Mucosa of descending colon (tissue), 3 donors: Measurements from ENCODE around the gene SGMS1. TPM values are rescaled to one million over a fixed set of nuclear protein-coding genes. Genes with fewer than 3 reads are reported as not detected.

Source experiments
- ATAC-seq: fragments of 200-7000 bp; cut with Tn5 transposase; one replicate; pipeline ENCODE4 v1.9.1; 2020; ENCODE audit warnings: mild to moderate bottlenecking, moderate library complexity
- DNase-seq, 3 donors: peaks; one replicate each; pipeline ENCODE4 v3.0.0-alpha.2; 2020
- H3K36me3 ChIP-seq: fragments of 200-600 bp; one replicate; pipeline ENCODE4 v1.8.0; 2021; ENCODE audit warnings: low read depth, mild to moderate bottlenecking
- H3K4me1 ChIP-seq: fragments of 200-600 bp; one replicate; pipeline ENCODE4 v1.8.0; 2021; ENCODE audit warnings: low read depth, mild to moderate bottlenecking
- H3K4me3 ChIP-seq: fragments of 200-600 bp; one replicate; pipeline ENCODE4 v1.8.0; 2021; ENCODE audit warnings: mild to moderate bottlenecking
- H3K9me3 ChIP-seq: fragments of 200-600 bp; one replicate; pipeline ENCODE4 v1.8.0; 2021; ENCODE audit warnings: mild to moderate bottlenecking
- CTCF ChIP-seq: fragments of 200-600 bp; IDR thresholded peaks from one replicate; pipeline ENCODE4 v1.8.0; 2022; ENCODE audit warnings: antibody characterized with exemption, mild to moderate bottlenecking
- intact Hi-C, 2 donors: fragments of 100-400 bp; cut with DNase I in 1 of 2; cut with micrococcal nuclease in 1 of 2; formaldehyde crosslinking; loops; one replicate each; pipeline versions ENCODE4 v1.11.0 to v1.11.1; 2022; cut with DNase I, micrococcal nuclease
- total RNA-seq, 3 donors: library from RNA; stranded (reverse); fragmentation: NEBNext Ultra II Directional in 2 of 3; extraction: Animal tissue kit (Norgen Biotek cat#: 25700) in 2 of 3; gene quantifications; one replicate each; pipeline versions ENCODE4 v1.2.1 to v1.2.4, GENCODE V29; 2021 to 2023
- donor health status: DM: no; HTN: no; CAD: no; lungs with moderate emphysema.
- donor health status: DM: no; HTN: no; CAD: no.
- donor health status: DM: no; HTN: yes; CAD: no.

The SGMS1 gene
- total RNA-seq, 3 donors from 2014 or later, result 14.4 to 28.4 (median 20.0) TPM

DNA sequence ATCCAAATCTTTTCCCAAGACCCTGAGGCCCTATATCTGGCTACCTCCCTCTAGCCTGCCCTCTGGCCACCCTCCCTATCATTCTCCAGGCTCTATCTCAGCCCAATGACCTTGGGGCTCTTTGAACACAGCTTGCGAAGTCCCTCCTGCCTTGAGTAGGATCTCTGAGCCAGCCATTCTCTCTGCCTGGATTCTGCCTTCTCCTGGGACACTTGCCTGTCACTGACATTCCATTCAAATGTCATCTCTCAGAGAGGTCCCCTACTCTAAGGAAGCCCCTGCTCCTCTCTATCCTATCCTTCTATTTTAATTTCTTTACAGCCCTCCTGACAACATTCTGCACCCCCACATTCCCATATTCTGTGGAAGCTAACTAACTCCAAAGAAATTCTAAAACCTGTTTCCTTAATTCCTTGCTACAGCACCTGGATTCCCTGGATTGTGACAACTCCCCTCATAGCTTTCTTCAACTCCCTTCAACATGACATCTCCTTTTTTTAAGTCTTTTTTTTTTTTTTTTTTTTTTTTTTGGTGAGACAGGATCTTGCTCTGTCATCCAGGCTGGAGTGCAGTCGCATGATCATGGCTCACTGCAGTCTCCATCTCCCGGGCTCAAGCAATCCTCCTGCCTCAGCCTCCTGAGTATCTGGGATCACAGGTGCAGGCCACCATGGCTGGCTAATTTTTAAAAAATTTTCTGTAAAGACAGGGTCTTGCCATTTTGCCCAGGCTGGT lies 291.5 kb downstream of the SGMS1 start:
- intact Hi-C loops, result no loop called here
- ATAC-seq, result no peak
- no peak for DNase-seq
- no peak for TF ChIP-seq CTCF
- Histone ChIP-seq H3K4me1 (peaks cover under 1% of the 10 kb centered on the region), H3K4me3 (no peak overlapping the region), H3K9me3 (no peaks in the 10 kb centered on the region), H3K36me3 (no peaks in the 10 kb centered on the region)

GRCh38 chr10:50331486-50331885 lies 292.3 kb downstream of the SGMS1 start:
- no peaks in the 10 kb centered on the region for H3K36me3 ChIP-seq
- peaks cover 9% of the 10 kb centered on the region for H3K4me1 ChIP-seq
- H3K4me3 ChIP-seq, result no peak overlapping the region
- H3K9me3 ChIP-seq, result no peaks in the 10 kb centered on the region
- no peak for DNase-seq
- intact Hi-C loops, result no loop called here
- TF ChIP-seq CTCF, result no peak
- ATAC-seq, result no peak

- intact Hi-C loops, result no loop called here
- Histone ChIP-seq H3K4me1 (peaks cover 11% of the 10 kb centered on the region), H3K9me3 (no peaks in the 10 kb centered on the region), H3K36me3 (no peaks in the 10 kb centered on the region), H3K4me3 (no peak overlapping the region)
- ATAC-seq (peak; percentile 82), DNase-seq (no peak)
- TF ChIP-seq CTCF, result no peak
Observed at GRCh38 chr10:50326757-50327701, 296.7 kb downstream of the SGMS1 start.

GRCh38 chr10:50326172-50326555 lies 297.6 kb downstream of the SGMS1 start:
- peaks cover 11% of the 10 kb centered on the region for H3K4me1 ChIP-seq
- no peak for DNase-seq
- no peaks in the 10 kb centered on the region for H3K36me3 ChIP-seq
- intact Hi-C loops, result no loop called here
- no peaks in the 10 kb centered on the region for H3K9me3 ChIP-seq
- TF ChIP-seq CTCF, result no peak
- no peak for ATAC-seq
- no peak overlapping the region for H3K4me3 ChIP-seq

GRCh38 chr10:50325449-50326171 lies 298.1 kb downstream of the SGMS1 start:
- no peaks in the 10 kb centered on the region for H3K9me3 ChIP-seq
- DNase-seq (peak in 1 of 3 donors; percentile 24), ATAC-seq (peak; percentile 68)
- TF ChIP-seq CTCF, result no peak
- H3K4me3 ChIP-seq, result no peak overlapping the region
- H3K4me1 ChIP-seq, result peaks cover 11% of the 10 kb centered on the region
- H3K36me3 ChIP-seq, result no peaks in the 10 kb centered on the region
- intact Hi-C loops, result no loop called here
